Epidermal melanocyte (primary cell): Measurements from ENCODE around the gene CCDC38.
A peak's percentile ranks its signal among the peaks of the same experiment; 100 is the strongest.

Source experiments
- DNase-seq: peaks from one replicate; pipeline ENCODE4 v3.0.0; 2011; ENCODE audit warnings: low spot score; ENCODE audit not compliant: insufficient read length

CCDC38 gene

GRCh38 chr12:95962222-95962621, 19.8 kb upstream of the CCDC38 start:
- no peak for DNase-seq

- no peak for DNase-seq
Measured at GRCh38 chr12:95960241-95960640, 17.8 kb upstream of the CCDC38 start.

- DNase-seq, result no peak
Measured at GRCh38 chr12:95959107-95959506, 16.7 kb upstream of the CCDC38 start.

- DNase-seq, result no peak
Measured at GRCh38 chr12:95956557-95957145, 14.2 kb upstream of the CCDC38 start.

- no peak for DNase-seq
Measured at GRCh38 chr12:95955549-95956159, 13.2 kb upstream of the CCDC38 start.

GRCh38 chr12:95953000-95953399, 10.6 kb upstream of the CCDC38 start:
- no peak for DNase-seq

GRCh38 chr12:95951515-95951914, 9.1 kb upstream of the CCDC38 start:
- no peak for DNase-seq

GRCh38 chr12:95949477-95950206, 7.2 kb upstream of the CCDC38 start:
- no peak for DNase-seq

GRCh38 chr12:95944108-95944704, 1.8 kb upstream of the CCDC38 start:
- no peak for DNase-seq

GRCh38 chr12:95943330-95943842, 972 bp upstream of the CCDC38 start, which contains the start of gene AMDHD1:
TSS of gene AMDHD1 (plus strand) at chr12:95943331. CDS start at chr12:95943399, 68 bp downstream.
- DNase-seq, result peak; percentile 24

GRCh38 chr12:95942101-95942523, 302 bp downstream of the CCDC38 start:
- DNase-seq, result no peak

- DNase-seq, result no peak
Measured at GRCh38 chr12:95940514-95940913, 1.9 kb downstream of the CCDC38 start.

GRCh38 chr12:95922231-95922630, 20.2 kb downstream of the CCDC38 start:
- DNase-seq, result no peak

GRCh38 chr12:95919110-95919509, 23.3 kb downstream of the CCDC38 start:
- no peak for DNase-seq

- no peak for DNase-seq
Measured at GRCh38 chr12:95918194-95918993, 24.0 kb downstream of the CCDC38 start.

- no peak for DNase-seq
Measured at GRCh38 chr12:95909871-95910270, 32.5 kb downstream of the CCDC38 start.

- DNase-seq, result no peak
Measured at GRCh38 chr12:95908573-95908972, 33.8 kb downstream of the CCDC38 start.

- no peak for DNase-seq
Measured at GRCh38 chr12:95898081-95898480, 44.3 kb downstream of the CCDC38 start.

GRCh38 chr12:95896846-95897245, 45.6 kb downstream of the CCDC38 start:
- DNase-seq, result no peak

- DNase-seq, result no peak
Measured at GRCh38 chr12:95890958-95891357, 51.5 kb downstream of the CCDC38 start.

GRCh38 chr12:95887311-95887710, 55.1 kb downstream of the CCDC38 start:
- no peak for DNase-seq
